GM12865 (cell line): ENCODE measurements around the gene MYH7.

ENCODE experiments used
- DNase-seq: peaks from one replicate; pipeline ENCODE4 v3.0.0; 2010; ENCODE audit warnings: low read depth
- H3K4me3 ChIP-seq: 2 replicates; pipeline ENCODE4 v1.5.1; 2011; ENCODE audit warnings: mild to moderate bottlenecking, low read depth, low read length, control low read depth
- TF ChIP-seq, protein P1 (sequence below): IDR thresholded peaks from 2 replicates; pipeline ENCODE4 v1.5.1; 2011; ENCODE audit warnings: low read length, control low read depth, low read depth, inconsistent platforms; ENCODE audit not compliant: insufficient read depth; ENCODE audit errors: missing control alignments

The MYH7 gene

DNA sequence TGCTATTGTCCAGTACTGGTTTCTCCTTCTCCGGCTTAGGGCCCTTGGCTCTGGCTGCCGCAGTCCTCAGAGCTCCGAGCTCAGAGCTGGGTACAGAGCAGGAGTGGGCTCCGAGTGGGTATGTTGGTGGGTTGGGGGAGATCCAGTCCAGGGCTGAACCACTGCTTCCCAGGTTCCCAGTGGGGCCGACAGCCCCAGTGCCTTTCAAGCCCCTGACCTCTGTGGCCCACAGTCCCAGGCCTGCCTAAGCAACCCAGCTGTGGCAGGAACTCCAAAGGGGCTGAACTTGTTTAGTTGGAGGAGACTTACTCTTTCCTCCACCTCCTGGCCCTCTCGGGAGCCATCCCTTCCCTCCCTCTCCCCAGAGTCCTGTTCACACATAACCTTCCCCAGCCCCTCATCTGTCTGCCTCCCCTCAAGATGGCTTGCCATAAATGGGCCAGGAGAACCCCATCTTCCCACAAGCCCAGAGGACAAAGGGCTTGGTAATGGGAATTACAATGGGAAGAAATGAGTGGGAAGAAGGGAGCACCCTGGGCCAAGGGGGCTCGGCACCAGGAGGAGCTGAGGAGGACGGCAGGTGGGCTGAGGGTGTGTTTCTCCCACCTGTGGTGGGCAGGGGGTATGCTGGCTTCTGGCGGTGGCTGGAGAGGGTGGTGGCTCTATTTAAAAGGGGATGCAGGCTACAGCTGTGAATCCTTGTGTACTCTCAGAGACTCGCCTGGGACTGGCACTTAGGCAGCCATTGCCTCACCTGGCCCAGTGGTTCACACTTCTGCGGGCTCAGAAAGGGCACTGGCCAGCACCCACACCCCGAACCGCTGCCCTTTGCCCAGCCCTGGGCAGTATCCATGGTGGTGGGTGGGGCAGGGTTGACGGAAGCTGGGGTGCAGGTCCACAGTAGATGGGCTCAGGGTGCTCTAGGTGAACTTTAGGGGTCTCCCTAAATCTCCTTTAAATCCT lies 23.6 kb downstream of the MYH7 start:
- TF ChIP-seq, protein P1, sequence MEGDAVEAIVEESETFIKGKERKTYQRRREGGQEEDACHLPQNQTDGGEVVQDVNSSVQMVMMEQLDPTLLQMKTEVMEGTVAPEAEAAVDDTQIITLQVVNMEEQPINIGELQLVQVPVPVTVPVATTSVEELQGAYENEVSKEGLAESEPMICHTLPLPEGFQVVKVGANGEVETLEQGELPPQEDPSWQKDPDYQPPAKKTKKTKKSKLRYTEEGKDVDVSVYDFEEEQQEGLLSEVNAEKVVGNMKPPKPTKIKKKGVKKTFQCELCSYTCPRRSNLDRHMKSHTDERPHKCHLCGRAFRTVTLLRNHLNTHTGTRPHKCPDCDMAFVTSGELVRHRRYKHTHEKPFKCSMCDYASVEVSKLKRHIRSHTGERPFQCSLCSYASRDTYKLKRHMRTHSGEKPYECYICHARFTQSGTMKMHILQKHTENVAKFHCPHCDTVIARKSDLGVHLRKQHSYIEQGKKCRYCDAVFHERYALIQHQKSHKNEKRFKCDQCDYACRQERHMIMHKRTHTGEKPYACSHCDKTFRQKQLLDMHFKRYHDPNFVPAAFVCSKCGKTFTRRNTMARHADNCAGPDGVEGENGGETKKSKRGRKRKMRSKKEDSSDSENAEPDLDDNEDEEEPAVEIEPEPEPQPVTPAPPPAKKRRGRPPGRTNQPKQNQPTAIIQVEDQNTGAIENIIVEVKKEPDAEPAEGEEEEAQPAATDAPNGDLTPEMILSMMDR, result no peak
- no peak overlapping the region for H3K4me3 ChIP-seq
- DNase-seq, result no peak

DNA sequence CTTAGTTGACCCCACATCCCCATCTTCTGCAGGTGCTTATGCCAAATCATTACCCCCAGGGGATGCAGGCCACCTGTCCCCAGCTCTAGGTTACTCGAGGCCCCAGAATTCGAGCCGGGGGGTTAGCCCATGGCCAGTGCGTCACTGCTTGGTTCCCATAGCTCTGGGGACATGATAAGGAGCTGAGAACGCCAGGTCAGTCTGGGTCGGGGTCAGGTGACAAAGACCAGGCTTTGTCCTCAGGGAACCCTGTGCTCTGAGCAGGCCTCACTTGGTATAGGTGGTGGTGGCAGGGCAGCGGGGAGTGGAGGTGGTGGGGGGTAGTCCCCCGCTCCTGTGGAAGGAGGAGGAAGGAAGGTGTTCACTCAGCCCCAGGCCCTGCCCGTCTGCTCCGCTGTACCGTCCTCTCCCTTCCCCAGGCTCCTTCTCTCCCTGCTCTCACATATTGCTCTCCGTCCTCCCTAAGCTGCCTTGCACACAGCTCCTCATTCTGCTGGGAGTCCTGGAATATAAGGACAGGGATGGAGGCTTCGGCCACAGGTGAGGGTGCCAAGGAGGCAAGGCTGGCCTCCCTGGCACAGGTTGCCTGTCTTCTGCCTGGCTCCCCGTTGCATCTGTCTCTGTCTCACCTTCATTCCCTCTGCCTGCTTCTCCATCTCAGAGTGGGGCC lies 25.4 kb downstream of the MYH7 start:
- no peak overlapping the region for H3K4me3 ChIP-seq
- no peak for DNase-seq
- TF ChIP-seq, protein P1, result no peak

DNA sequence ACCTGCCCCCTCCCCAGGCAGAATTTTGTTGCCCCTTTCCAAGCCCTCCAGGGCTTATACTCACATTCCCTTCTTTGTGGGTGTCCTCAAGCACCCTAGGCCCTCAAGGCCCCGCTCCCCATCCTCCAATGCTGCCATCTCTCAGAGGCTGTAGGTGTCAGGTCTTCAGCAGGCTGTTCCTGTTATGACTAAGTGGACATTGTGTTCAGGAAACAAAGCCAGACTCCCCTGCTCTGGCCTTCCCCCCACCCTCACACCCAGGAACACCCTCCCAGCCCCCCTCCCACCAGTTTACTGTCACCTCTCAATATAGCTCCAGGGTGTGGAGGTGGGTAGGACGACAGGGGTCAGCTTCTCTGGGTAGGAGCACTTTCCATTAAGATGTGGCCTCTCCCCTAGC lies 26.0 kb downstream of the MYH7 start:
- peak; percentile 17 for DNase-seq
- H3K4me3 ChIP-seq, result no peak overlapping the region
- TF ChIP-seq, protein P1, result no peak

DNA sequence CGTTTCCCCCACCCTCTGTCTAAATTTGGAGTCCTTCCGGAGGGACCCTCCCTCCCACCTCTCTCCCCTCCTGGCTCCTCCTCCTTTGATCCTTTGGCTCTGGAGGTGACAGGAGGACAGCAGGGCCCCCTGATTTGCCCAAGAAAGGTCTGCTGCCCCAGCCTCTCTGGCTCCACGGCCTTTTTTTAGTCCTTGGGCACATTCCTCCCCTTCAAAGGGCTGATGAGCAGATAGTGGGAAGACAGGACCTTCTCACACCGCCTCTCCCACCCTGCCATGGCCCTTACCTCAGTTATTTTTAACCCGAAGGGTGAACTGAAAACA lies 27.2 kb downstream of the MYH7 start:
- TF ChIP-seq, protein P1, result no peak
- no peak overlapping the region for H3K4me3 ChIP-seq
- DNase-seq, result no peak

DNA sequence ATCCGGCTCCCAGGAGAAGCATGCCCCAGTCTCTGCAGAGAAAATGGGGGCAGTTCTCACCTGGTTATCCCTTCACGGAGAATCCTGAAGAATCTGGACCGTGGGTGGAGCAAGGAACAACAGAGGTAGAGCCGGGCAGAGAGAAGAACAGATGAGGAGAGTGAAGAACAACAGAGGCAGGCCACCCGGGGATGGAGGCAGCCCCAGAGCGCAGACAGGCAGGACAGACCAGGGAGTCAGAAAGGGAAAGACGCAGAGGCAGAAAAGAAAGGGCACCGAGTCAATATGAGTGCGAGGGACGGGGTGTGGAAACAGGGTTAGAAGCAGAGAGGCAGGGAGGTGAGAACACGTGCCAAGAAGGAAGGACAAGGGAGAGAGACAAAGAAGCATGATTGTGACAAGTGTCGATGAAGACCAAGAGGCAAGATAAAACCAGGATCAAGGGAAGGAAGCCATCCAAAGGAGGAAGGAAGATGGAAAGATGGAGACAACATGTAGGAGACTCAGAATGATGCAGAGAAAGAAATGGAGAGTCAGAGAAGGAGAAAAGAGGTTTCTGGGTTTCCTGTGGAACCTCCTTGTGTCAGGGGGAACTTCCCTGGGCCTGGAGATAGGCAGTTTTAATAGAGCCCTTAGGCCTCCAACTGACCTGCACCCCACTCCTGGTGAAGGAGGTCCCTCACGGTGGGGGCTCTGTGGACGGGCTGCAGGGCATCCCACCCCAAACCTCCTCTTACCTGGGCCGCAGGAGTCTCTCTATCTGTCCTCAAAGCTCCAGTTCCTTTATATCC lies 27.7 kb downstream of the MYH7 start, which contains the start of gene MYH6:
MYH6 (minus strand) TSS at position 758 of the 791 bp plus-strand sequence. CDS start 1,050 bp downstream, outside the sequence.
- H3K4me3 ChIP-seq, result no peak within 1 kb of the TSS
- TF ChIP-seq, protein P1, result no peak
- DNase-seq, result no peak

DNA sequence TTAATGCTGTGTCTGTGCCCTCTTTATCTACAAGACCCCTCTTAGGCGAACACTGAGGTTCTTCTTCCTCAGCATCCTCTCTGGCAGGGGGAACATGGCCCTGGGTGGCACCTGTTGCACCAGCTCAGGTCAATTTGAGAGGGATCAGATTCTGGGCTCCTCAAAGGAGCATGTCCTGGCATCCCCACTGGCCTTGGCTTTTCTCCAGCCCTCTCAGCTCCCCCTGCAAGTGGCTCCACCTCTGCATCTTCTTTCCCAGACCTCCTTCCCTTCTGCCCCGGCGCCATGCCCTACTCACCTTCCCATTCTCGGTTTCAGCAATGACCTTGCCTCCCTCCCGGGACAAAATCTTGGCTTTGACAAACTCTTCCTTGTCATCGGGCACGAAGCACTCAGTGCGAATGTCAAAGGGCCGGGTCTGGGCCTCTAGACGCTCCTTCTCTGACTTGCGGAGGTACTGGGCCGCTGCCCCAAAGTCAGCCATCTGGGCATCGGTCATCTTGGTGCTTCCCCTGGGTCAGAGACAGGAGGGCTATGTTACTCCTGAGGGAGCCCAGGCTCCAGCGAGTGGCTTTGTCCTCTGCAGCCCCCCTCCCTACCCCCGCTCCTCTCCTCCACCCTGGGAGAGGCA lies 28.6 kb downstream of the MYH7 start:
- no peak overlapping the region for H3K4me3 ChIP-seq
- no peak for DNase-seq
- TF ChIP-seq, protein P1, result no peak
